ENCODE measurements around the gene PDCL3. TPM values are rescaled to one million over a fixed set of nuclear protein-coding genes. Genes with fewer than 3 reads are reported as not detected.

PDCL3 gene
- total RNA-seq, 1 donor: 7.0 TPM

DNA sequence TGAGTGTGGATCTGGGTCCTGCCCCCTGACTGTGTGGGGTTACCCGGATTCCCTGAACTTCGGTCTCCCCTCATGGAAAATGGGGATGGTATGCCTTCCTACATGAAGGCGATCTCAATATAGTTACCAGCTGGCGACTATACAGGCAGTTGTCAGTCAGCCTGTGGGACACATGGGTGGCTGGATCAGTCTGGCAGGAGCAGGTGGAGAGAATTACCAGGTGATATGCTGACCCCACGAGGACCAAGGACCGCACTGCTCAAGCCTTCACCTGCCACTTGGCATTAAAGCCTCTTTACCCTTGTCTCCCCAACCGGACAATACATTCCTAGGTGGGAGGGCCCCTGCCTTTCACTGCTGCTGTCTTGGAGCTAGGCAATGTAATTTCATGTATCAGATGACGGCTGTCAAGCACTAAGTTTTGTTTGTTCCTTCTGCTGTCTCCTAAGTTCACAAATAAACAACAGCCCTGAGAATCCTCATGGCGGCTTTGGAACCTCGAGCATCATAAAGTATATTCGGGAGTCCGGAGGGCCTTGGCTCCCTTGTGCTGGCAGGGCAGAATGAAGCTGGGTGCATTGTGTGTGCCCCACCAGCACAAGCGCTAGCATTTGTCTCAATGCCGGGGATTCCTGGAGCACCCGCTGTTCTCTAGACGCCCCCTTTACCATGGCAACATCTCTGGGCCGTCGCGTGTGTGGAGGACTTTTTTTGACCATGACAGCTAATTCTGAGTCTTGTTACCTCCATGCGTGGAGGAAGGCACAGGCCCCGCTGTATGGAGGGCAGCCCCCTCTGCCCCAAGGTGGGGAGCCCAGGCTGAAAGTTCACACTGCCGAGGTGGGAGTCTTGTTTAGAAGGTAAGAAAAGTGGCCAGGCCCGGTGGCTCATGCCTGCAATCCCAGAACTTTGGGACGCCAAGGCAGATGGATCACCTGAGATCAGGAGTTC lies 48.6 kb downstream of the PDCL3 start:
- no peak for DNase-seq (ENCODE audit: low read depth in 2 of 3, low spot score in 2 of 3)

DNA sequence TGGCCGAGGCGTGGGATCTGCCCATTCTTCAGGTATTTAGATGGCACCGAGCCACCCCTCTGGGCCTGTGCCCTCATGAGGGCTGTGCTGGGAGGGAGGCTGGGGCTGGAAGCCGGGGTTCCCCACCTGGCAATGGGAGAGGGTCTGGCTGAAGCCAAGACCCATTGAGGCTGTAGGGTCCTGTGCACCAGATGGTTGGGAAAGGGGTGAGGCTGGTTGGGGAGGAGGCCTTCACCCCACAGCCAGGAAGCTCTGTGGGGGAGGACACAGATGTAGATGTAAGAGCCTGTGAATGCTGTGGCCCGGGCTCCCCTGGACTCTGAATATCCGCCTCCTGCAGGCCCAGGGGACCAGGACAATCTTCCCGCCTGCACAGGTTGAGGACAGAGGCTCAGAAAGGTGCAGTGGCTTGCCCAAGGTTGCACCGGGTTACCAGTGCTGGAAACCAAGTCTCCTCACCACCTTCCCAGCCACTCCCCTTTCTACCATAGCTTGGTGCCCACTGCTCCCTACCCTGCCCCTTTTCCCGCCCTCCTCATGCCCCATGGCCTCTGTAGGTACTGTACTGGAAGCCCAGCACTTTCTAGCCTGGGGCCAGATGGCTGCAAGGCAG lies 49.7 kb downstream of the PDCL3 start:
- no peak for DNase-seq (ENCODE audit: low read depth in 2 of 3, low spot score in 2 of 3)

DNA sequence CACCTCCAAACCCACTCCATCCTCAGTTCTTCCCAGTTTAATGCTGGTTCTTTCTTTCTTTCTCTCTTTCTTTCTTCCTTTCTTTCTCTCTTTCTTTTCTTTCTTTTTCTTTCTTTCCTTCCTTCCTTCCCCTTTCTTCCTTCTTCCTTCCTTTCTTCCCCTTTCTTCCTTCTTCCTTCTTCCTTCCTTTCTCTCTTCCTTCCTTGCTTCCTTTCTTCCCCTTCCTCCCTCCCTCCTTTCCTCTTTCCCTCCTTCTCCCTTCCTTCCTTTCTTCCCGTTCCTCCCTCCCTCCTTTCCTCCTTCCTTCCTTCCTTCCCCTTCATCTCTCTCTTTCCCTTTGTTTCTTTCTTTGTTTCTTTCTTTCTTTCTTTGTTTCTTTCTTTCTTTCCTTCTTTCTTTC lies 50.9 kb downstream of the PDCL3 start:
- no peak for DNase-seq (ENCODE audit: low read depth in 2 of 3, low spot score in 2 of 3)

DNA sequence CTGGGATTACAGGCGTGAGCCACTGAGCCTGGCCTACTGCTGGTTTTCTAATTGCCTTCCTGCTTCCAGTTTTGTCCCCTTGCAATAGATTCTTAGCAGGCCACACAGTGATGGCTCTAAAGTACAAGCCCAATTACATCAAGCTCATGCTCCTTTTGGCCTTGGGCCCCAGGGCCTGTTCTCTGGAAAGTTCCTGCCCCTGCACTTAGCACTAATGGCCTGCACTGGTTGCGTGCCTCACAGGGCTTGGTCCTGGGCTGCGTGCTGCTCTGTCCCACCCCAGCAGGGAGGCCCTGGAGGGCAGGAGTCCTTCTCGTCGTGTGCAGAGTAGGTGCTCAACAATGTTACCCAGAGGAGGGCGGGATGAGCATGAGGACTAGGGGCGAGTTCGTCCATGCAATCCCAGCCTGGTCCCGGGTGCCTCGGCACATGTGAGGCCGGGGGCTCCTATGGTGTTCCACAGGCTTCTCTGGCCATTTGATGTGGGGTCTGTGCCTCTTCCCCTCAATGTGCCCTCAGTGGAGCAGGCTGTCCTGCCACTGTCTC lies 51.7 kb downstream of the PDCL3 start:
- DNase-seq (ENCODE audit: low read depth in 2 of 3, low spot score in 2 of 3): no peak

DNA sequence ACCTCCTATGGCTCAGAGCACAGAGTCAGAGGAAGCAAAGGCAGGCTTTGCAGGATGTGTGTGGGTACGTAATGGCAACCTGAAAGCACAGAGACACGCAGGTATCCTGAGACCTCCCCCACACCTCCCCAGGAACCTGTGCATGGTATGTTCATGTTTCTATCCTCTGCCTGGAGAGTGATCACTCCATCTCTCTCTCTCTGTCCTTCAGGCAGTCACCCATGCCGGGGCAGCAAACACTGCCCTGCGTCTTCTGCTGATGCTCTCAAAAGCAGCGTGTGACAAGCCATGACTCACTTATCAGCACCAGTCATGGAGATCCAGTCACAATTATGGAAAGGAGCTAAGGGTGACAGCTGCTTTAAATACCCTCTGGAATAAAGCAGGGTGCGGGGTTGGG lies 52.7 kb downstream of the PDCL3 start:
- DNase-seq (ENCODE audit: low read depth in 2 of 3, low spot score in 2 of 3): no peak

DNA sequence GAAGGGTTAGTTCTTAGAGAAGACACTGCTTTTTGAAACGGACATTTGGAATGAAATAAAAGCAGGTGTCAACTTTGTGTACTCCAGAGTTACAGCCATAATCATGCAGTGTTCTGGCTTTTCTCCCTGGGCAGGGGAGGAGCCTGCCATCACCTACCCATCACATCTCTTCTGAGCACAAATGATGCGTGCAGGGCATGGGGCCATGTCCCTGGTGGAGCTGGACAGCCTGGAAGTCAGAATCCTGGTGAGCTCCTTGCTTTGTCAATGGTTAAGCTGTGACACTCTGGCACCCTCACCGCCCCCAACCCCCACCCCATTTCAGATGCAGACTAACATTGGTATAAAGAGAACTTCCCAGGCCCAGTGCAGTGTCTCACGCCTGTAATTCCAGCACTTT lies 53.1 kb downstream of the PDCL3 start:
- no peak for DNase-seq (ENCODE audit: low read depth in 2 of 3, low spot score in 2 of 3)

DNA sequence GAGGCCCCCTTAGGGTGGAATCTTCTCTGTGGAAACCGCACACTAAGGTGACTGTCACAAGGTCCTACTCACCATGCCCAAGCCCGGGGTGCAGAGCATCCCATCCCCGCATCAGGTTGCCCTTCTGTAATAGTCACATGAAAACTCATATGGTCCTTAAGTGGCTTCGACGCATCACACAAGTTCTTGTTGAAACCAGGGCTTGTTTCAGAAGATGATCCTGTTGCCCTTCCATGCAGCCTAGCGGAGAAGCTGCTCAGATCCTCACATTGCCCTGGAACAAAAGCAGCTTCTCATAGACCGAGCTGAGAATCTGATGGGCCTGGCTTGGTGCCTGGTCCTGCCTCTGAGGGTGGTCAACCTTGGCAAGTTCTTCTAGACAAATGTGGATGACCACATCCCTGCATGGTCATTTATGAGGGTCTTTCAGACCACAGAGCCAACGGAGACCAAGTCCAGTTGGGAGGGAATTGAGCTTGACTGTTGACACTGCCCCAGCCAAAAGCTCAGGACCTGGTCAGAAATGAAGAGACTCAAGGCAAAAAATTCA lies 54.1 kb downstream of the PDCL3 start:
- DNase-seq (ENCODE audit: low read depth in 2 of 3, low spot score in 2 of 3): no peak

DNA sequence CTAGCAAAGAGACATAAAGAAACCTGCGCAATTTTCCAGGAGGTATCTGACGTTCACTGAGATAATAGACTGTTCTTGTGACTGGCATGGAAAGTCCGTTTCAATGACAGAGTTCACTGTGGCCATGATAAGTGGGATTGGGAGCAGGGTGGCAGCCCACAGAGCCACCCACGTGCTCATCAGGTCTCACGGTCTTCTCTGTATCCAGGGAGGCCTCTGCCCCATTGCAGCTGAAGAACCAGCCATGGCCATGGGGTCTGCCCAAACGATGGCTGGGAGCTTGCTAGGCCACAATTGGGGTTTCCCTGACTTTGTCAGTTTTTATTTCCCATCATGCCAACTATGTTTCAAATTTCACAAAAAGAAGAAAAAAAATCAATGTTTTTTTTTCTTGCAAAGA lies 57.2 kb downstream of the PDCL3 start:
- no peak for DNase-seq (ENCODE audit: low read depth in 2 of 3, low spot score in 2 of 3)

DNA sequence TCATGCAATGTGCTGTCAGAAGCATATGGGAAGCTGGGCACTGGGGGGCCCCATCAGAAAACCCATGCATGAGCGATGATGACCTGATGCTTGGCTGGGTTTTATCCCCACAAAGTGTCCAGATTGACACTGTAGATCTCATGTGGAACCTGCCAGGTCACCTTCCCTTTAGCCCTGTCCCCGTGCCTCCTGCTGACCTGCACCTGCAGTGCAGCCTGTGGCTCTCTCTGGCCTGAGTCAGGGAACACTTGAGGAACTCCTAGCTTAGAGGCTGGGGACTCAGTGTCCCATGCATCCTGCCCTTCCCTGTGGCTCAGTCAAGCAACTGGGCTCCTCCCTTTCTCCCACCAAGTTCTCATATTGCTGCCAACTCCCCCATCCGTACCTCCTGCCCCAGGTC lies 57.7 kb downstream of the PDCL3 start:
- DNase-seq (ENCODE audit: low read depth in 2 of 3, low spot score in 2 of 3): no peak

DNA sequence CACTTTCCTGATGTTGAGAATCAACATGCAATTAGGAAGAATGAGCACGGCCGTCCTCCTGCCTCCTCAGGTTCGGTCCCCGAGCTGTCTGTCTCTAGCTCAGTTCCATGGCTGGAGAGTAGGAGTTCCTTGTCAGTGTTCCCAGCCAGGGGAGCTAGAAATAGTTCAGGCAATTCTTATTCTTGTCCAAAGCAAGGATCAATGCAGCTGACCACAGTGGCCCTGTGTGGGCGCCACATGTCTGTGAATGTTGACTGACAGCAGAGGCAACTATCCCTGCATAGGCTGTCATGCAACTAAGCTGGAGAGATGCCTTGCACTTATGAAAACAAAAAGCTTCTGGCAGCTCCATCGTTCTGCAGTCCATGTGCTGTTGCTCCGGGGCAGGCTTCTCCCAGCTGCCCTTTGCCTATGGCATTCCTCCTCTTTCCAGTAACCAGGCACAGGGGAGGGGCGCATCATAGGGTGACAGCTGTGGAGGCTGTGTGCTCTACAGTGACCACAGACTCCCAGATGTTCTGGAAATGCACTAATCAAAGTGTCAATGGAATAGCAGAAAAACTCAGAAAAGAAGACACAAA lies 58.7 kb downstream of the PDCL3 start:
- no peak for DNase-seq (ENCODE audit: low read depth in 2 of 3, low spot score in 2 of 3)

DNA sequence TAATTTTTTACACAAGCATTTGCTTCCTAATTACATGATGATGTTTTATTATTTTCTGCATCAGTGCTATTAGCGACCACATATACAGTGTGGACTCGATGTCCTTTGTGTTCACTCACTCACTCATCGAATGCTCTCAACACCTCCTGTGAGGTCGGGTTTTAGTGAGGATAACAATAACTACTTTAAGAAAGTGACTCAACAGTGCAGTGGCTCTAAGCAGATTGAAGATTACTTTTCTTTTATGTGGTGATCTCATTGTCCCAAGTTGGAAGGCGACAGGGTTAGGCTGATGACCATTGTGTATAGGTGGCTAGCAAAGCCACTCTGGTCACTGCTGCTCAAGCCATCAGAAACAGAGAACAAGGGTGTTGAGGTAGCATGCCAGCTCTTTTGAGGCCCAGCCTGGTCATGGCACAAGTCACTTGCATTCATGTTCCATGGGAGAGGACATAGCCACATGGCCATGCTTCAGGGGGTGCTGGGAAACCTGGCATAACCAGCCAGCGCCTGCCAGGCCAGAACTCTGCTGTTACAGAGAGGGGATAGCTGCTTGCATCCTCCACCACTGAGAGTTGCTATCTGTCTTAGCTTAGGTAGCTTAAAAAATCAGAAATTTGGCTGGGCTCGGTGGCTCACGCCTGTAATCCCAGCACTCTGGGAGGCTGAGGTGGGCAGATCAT lies 60.4 kb downstream of the PDCL3 start:
- DNase-seq (ENCODE audit: low read depth in 2 of 3, low spot score in 2 of 3): no peak

DNA sequence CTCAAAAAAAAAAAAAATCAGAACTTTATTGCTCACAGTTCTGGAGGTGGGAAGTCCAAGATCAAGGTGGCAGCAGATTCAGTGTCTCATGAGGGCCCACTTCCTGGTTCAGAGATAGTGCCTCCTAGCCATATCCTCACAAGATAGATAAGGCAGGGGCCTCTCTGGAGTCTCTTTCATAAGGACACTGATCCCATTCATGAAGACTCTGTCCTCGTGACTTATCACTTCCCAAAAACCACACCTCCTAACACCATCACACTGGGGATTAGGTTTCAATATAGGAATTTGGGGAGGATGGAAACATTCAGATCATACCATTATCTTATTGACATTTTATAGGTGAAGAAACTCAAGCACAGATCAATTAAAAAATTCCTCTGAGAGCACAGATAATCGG lies 61.1 kb downstream of the PDCL3 start:
- DNase-seq (ENCODE audit: low read depth in 2 of 3, low spot score in 2 of 3): no peak

DNA sequence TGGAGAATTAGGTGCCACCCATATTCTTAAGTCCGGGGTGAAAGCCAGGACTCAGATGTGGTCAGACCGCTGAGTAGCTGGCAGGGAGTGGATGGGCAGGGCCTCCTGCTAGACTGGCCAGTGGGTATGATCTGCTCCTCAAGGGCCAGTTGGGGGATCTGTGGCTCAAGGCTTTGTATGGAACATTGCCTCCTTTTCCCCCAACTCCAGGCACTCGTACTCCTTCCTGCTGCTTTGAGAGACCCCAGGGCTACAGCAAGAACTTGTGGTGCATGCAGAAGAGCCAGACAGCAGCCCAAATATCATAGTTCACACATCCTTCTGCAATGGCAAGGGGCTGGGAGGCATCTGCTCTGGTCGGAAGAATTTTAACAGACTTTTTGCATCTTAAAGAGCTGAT lies 61.7 kb downstream of the PDCL3 start:
- no peak for DNase-seq (ENCODE audit: low read depth in 2 of 3, low spot score in 2 of 3)

DNA sequence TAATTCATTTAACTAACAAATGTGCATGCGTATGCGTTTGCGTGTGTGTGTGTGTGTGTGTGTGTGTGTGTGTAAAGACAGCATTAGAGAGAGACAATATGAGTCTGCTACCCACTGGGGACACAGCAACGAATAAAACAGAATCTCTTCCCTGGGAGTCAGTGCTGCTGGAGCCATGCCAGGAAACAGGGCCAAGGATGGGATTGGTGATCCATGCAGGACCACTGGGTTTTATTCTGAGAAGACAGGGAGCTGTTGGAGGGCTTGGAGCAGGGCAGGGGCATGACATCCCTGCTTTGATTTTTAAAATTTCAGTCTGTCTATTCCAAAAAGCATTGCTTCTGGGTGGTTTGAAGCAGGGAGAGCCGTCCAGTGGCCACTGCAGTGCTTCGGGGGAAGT lies 62.9 kb downstream of the PDCL3 start:
- DNase-seq (ENCODE audit: low read depth in 2 of 3, low spot score in 2 of 3): no peak

Small RNA genes lying within 50 kb of the gene (small RNA-seq; reads per million reads assigned to genes)
- not detected for gene HMGN2P22

Other genes with a start within 250 kb of the PDCL3 start
- 0.54 TPM for gene LONRF2, start 240.5 kb upstream of the PDCL3 start, total RNA-seq
- 18.0 TPM for gene CHST10, start 145.3 kb upstream of the PDCL3 start, total RNA-seq
- gene NMS, start 92.5 kb upstream of the PDCL3 start, total RNA-seq: not detected